HG03159 (cell line): ENCODE results near the gene TCF4.
A peak's percentile ranks its signal among the peaks of the same experiment; 100 is the strongest.

Experiments
- ATAC-seq: cut with Tn5 transposase; IDR thresholded peaks from one replicate; pipeline ENCODE4 v1.9.1; 2021; ENCODE audit warnings: mild to moderate bottlenecking, moderate library complexity; ENCODE audit not compliant: unreplicated experiment

The TCF4 gene

DNA sequence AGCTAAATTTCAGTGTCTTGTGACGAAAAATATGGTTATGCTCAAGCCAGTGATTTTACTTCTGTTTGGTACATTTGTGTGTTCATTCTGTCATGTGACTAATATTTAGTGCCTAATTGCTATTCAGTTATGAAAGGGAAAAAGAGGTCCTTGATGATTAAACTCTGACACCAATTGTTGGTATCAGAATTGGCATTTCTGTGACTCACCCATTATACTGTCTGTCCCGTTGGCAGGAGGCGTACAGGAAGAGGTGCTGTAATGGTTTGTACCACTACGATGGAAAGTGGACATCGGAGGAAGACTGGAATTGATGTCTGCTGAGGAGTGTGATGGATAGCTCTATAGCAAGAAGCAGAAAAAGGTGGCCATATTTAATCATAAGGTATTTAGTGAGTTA, 318.4 kb downstream of the TCF4 start:
- no peak for ATAC-seq

DNA sequence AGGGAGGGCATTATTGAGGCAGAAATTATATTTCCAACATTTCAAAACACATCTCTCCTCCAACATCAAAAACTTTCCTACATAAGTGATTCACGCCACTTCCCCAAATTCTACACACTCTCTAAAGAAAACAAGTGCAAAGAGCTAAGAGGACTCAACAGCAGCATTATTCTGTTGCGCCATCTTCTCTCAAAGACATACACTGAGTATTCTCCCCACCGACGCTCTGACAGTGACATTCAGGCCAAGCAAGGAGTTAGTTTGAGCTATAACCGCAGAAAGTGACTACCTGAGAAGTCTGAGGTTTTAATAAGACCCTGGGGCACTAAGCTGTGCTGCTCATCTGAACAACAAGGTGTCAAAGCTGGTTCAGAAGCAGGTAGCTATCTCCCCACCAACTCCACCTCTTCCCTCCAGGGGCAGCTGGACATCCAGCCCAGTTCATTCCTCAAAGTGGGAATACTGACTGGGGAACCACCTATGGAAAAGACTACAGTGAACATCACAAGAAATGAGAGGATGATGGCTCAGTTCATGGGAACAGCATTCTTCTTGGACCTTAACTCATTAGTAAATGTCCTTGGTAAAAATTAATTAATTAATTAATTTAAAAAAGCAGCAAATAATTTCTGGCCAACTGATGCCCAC, 319.2 kb downstream of the TCF4 start:
- peak; percentile 56 for ATAC-seq

DNA sequence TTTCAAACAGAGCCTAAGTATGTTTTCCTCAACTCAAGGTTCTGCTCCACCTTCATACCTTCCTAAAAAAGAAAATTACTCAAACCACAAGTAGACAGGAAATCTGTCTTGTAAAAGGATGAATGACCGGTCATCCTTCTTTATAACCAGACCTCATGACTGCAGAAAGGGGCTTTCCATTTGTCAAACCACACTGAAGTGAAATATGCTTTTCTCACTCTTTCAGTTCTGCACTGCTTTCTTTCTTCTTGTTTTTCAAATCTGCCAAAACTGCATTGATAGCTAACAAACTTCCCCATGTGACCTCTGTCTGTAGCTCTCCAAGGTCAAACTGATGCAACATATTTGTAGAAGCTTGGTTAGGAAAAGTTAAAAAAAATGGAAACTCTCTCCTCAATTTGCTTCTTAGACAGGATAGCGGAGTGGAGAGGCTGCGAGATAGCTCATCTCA, 319.8 kb downstream of the TCF4 start:
- peak; percentile 74 for ATAC-seq

DNA sequence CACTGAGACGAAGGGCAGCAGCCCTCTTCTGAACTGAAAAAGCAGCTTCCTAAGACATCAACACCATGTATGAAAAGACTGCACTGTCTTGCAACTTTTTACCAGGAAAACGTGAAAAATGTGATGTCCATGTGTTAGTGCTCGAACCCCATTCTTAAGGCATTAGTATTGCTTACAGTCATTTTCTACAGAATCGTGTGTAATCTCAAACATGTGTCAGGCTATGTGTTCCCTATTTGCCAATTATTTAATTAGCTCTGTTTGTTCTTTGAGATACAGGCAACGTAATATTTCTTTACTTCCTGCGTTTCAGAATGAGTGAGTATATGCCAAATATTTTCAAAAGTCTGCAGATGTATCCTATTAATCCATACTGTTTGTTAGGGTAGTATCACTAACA, 321.0 kb downstream of the TCF4 start:
- no peak for ATAC-seq

GRCh38 chr18:55265984-55266383, 322.0 kb downstream of the TCF4 start:
- ATAC-seq: peak; percentile 42

GRCh38 chr18:55265130-55265675, 322.8 kb downstream of the TCF4 start:
- ATAC-seq: no peak

DNA sequence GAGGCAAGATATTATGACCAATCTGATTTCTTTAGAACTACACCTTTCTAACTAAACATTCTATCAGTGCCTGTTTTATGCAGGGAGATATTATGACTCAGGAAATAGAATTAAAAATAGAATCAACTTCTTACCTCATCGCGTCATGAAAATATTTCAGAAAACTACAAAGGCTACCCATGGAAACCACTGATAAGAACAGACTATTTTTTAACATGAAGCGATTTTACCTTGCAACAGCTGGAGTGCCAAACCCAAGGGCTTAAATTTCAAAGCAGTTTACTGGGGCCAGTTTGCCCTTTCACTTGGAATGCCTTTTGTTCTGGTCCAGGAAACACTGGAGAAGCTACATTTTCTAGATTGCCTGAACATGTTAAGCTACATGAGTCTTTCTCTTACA, 323.9 kb downstream of the TCF4 start:
- ATAC-seq: no peak

- ATAC-seq: no peak
Measured at GRCh38 chr18:55262021-55262560, 325.9 kb downstream of the TCF4 start.

DNA sequence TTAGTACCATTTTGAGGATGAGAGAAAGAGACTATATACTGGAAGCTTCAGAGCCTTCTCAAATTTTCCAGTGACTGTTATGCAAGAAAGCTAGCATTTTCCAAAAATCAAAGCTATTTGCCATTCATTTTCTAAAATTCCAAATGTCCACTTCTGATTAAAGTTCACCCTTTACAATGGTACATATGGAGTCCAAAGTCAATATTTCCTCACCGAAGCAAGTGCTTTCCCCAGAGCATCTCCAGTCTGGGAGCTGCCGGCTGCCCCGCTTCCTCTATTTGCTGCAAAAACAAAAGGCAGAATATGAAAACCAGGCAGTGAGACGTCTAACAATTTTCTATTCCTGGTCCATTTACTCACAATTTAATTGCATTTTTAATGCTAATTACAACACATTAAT, 326.7 kb downstream of the TCF4 start:
- no peak for ATAC-seq

DNA sequence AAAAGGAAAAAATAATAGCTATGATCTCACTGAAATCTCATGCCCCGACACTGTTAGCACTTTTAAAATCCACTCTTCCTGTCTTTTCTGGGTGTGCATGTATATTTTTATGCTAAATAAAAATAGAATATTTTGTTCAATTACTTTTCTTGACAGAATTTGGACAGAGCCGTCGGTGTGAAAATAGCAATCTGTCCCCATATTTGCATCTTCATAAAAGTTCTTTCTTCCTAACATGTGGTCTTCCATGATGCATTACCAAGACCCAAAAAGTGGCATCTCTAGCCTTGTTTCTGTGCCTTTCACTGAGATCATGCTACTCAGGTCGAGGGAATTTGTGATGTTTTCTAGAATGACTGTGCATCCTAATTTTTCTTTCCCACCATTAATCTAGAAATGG, 329.9 kb downstream of the TCF4 start:
- ATAC-seq: no peak

DNA sequence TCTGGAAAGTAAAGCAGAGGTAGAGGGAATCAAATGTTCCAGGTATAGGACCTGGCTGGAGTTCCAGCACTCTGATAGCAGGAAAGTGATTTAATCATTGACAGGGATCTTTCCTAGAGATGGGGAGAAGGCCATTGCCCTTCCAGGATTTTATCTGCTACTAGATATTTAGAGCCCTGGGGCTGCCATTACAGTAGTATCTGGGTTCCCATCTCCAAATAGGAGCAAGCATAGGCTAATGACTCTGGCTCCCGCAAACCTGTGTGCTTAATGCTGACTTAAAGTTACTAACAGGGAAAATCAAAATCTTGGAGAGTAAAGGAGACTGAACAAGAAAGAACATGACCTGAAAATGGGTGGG, 331.1 kb downstream of the TCF4 start:
- ATAC-seq: no peak

- no peak for ATAC-seq
Measured at GRCh38 chr18:55256226-55256928, 331.6 kb downstream of the TCF4 start.

GRCh38 chr18:55253814-55254213, 334.2 kb downstream of the TCF4 start:
- no peak for ATAC-seq

DNA sequence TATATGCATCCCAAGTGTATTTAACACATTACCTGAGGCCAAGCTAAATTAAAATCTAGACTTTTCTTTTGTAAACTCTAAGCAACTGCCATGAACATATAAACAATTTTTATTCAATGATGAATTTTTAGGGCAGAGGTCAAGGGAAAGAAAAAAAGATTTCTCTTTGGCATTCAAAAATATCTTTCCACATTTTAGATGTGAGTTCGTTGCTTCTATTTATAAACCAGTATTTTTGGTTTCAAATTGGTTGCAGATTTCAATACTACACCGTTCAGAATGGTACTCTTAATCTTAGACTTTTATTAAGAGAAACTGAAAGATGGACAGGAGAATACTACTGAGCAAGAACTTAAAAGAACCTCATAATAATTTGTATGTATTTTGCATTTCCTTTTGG, 335.1 kb downstream of the TCF4 start:
- peak; percentile 45 for ATAC-seq

DNA sequence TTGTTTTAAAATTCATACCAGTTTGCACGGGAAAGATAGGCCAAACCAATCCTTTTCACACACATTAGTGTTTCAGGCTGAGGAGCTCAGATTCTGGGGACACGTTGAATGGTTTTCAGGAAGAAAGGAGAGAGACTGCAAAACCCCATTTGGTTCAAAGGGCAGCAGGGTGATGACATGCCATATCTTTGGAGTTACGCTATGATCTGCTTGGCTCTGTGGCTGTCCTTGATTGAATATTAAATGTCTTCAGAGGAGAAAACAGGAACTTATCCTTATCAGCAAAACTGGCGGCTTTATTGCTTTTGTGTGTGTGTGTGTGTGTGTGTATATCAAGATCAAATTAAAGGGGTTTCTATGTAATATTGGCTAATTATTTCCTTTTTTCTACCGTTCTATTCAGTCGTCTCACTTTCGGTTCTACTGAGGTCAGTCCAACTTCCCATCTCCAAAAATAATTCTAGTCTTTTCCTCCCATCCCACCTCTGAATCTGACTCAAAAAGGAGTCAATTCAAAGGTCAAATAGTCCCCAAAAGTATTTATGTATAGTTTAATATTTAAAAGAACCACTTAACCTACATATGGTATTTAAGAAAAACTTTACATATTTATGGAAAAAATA, 335.8 kb downstream of the TCF4 start:
- no peak for ATAC-seq

GRCh38 chr18:55251254-55251971, 336.6 kb downstream of the TCF4 start:
- no peak for ATAC-seq

- ATAC-seq: peak; percentile 36
Measured at GRCh38 chr18:55250768-55251173, 337.2 kb downstream of the TCF4 start.

DNA sequence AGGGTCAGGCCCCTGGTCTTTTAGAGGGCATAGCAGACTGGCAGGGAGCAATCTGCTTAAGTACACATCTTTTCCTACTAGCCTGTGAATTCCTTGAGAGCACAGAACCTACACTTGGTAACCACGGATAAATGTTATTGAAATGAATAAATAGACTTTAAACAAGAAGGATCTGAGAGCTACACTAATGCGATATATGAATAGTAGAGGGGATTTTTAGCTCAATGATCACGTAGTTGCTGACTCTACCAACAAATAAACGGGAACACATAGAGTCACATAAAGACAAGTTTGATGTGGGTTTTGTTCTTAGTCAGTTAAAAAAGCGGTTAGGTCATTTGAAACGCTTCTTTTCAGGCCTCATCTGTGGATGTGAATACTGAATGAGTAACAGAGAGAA, 338.4 kb downstream of the TCF4 start:
- ATAC-seq: peak; percentile 48

- peak; percentile 32 for ATAC-seq
Measured at GRCh38 chr18:55248495-55248894, 339.5 kb downstream of the TCF4 start.

GRCh38 chr18:55247032-55247431, 341.0 kb downstream of the TCF4 start:
- no peak for ATAC-seq

DNA sequence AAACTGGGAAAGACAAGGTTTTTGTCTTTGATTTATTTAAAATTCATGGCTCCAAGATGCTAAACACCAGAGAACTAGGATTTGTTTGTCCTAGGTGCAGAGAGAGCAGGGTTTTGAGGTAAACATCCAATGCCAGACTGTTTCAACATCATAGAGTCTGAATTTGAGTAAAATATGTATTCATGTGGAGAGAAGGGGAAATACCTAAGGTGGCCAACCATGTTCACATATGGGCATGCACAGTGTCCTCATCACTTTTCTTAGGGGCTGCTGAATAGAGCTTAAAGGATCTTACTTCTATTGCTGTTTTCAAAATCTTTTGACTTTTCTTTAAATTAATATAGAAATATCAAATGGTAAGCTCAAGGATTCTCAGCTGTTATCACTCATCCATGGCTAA, 341.7 kb downstream of the TCF4 start:
- peak; percentile 20 for ATAC-seq
